RWPE2 (cell line): ENCODE results near the gene SMARCD2.
A peak's percentile ranks its signal among the peaks of the same experiment; 100 is the strongest.

Source experiments
- ATAC-seq: fragments of 200-7000 bp; cut with Tn5 transposase; 3 replicates; pipeline ENCODE4 v1.9.1; 2021; ENCODE audit warnings: low read depth
- DNase-seq: peaks from one replicate; pipeline ENCODE4 v3.0.0-alpha.2; 2020; ENCODE audit warnings: low spot score
- H3K27ac ChIP-seq: fragments of 450-650 bp; 2 replicates; pipeline ENCODE4 v1.5.1; 2017; ENCODE audit warnings: mild to moderate bottlenecking; ENCODE audit not compliant: poor library complexity, severe bottlenecking
- H3K27me3 ChIP-seq: fragments of 250-450 bp; sonication (Bioruptor Pico); 2 replicates; pipeline ENCODE4 v1.5.1; 2021; ENCODE audit warnings: mild to moderate bottlenecking, moderate library complexity; ENCODE audit not compliant: insufficient read depth, poor library complexity, severe bottlenecking
- H3K36me3 ChIP-seq: fragments of 250-450 bp; sonication (Bioruptor Pico); 2 replicates; pipeline ENCODE4 v1.5.1; 2020; ENCODE audit warnings: low read depth, mild to moderate bottlenecking, moderate library complexity
- H3K4me1 ChIP-seq: fragments of 250-450 bp; sonication (Bioruptor Pico); 2 replicates; pipeline ENCODE4 v1.5.1; 2021; ENCODE audit warnings: mild to moderate bottlenecking, moderate library complexity; ENCODE audit not compliant: insufficient read depth, poor library complexity, severe bottlenecking
- H3K4me3 ChIP-seq: fragments of 250-450 bp; sonication (Bioruptor Pico); 2 replicates; pipeline ENCODE4 v1.5.1; 2021; ENCODE audit warnings: mild to moderate bottlenecking, moderate library complexity; ENCODE audit not compliant: severe bottlenecking
- H3K9me3 ChIP-seq: fragments of 250-450 bp; sonication (Bioruptor Pico); 2 replicates; pipeline ENCODE4 v1.5.1; 2021; ENCODE audit warnings: mild to moderate bottlenecking, moderate library complexity; ENCODE audit not compliant: severe bottlenecking
- CTCF ChIP-seq: fragments of 450-650 bp; IDR thresholded peaks from one replicate; pipeline ENCODE4 v1.5.1; 2017; ENCODE audit warnings: mild to moderate bottlenecking, moderate library complexity; ENCODE audit not compliant: poor library complexity, severe bottlenecking

The SMARCD2 gene

GRCh38 chr17:63827801-63828221 is 14.7 kb downstream of the SMARCD2 start:
- Histone ChIP-seq H3K36me3 (peaks cover 82% of the 10 kb centered on the region), H3K9me3 (no peaks in the 10 kb centered on the region), H3K27me3 (no peaks in the 10 kb centered on the region), H3K27ac (peak overlapping the region; percentile 65), H3K4me3 (peak overlapping the region; percentile 96), H3K4me1 (peaks cover 8% of the 10 kb centered on the region)
- ATAC-seq (no peak), DNase-seq (no peak)
- peak; percentile 28 for TF ChIP-seq CTCF

- peaks cover 82% of the 10 kb centered on the region for H3K36me3 ChIP-seq
Measured at GRCh38 chr17:63827002-63827800, 15.3 kb downstream of the SMARCD2 start, which contains the start of the genes FTSJ3 and PSMC5. TSS of gene FTSJ3 (minus strand) at chr17:63827663. CDS start at chr17:63826902, 761 bp downstream. TSS of gene PSMC5 (plus strand) at chr17:63827431. CDS start at chr17:63827491, 60 bp downstream.

GRCh38 chr17:63826468-63827001 is 15.9 kb downstream of the SMARCD2 start:
- Histone ChIP-seq H3K27me3 (no peaks in the 10 kb centered on the region), H3K4me3 (peak overlapping the region; percentile 96), H3K9me3 (no peaks in the 10 kb centered on the region), H3K36me3 (peaks cover 82% of the 10 kb centered on the region), H3K4me1 (peaks cover 8% of the 10 kb centered on the region), H3K27ac (peak overlapping the region; percentile 65)
- TF ChIP-seq CTCF: no peak
- ATAC-seq: peak; percentile 10
- no peak for DNase-seq

More at GRCh38 chr17:63827002-63827800, 15.3 kb downstream of the SMARCD2 start, which contains the start of the genes FTSJ3 and PSMC5:
- no peaks in the 10 kb centered on the region for H3K9me3 ChIP-seq
- DNase-seq (peak; percentile 97), ATAC-seq (peak; percentile 91)
- H3K27ac ChIP-seq: peak within 1 kb of the TSS; percentile 65
- peak; percentile 53 for TF ChIP-seq CTCF
- peaks cover 8% of the 10 kb centered on the region for H3K4me1 ChIP-seq
- H3K4me3 ChIP-seq: peak within 1 kb of the TSS; percentile 96
- no peaks in the 10 kb centered on the region for H3K27me3 ChIP-seq

- no peaks in the 10 kb centered on the region for H3K9me3 ChIP-seq
- no peak for TF ChIP-seq CTCF
- H3K4me3 ChIP-seq: no peak overlapping the region
- DNase-seq (no peak), ATAC-seq (no peak)
- peaks cover 80% of the 10 kb centered on the region for H3K36me3 ChIP-seq
- H3K4me1 ChIP-seq: peaks cover 8% of the 10 kb centered on the region
- no peaks in the 10 kb centered on the region for H3K27me3 ChIP-seq
- H3K27ac ChIP-seq: no peak overlapping the region
Measured at GRCh38 chr17:63824362-63824761, 18.1 kb downstream of the SMARCD2 start.
